ENCODE data around the gene ENAM.
"Not testable (repeated sequence)": the region's sequence is repeated elsewhere in the genome, so short reads cannot be mapped to it uniquely, and the experiment has no call there.

ENAM gene

DNA sequence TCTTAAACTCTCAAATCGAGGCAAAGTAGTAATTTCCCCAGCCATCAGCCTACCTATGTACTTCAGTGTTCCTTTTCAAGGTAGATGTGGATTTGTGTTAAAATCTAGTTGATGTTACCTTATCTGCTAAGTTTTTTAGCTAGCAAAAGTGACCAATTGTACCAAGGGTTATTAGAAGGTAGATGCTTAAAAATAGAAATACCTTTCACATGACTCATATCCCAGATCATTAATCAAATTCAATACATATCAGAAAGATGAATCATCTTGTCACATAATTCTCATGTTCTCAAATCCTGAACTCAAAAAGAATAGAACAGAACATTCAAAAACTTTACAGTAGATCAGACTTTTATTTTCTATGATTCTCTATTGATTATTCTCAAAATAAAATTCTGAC, 3.5 kb downstream of the ENAM start:
- H3K4me1 Mint-ChIP-seq, result no peaks in the 10 kb centered on the region
- TF ChIP-seq, protein P1, sequence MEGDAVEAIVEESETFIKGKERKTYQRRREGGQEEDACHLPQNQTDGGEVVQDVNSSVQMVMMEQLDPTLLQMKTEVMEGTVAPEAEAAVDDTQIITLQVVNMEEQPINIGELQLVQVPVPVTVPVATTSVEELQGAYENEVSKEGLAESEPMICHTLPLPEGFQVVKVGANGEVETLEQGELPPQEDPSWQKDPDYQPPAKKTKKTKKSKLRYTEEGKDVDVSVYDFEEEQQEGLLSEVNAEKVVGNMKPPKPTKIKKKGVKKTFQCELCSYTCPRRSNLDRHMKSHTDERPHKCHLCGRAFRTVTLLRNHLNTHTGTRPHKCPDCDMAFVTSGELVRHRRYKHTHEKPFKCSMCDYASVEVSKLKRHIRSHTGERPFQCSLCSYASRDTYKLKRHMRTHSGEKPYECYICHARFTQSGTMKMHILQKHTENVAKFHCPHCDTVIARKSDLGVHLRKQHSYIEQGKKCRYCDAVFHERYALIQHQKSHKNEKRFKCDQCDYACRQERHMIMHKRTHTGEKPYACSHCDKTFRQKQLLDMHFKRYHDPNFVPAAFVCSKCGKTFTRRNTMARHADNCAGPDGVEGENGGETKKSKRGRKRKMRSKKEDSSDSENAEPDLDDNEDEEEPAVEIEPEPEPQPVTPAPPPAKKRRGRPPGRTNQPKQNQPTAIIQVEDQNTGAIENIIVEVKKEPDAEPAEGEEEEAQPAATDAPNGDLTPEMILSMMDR (IDR thresholded peaks at IDR 0.05), result no peak
- peaks cover 2% of the 10 kb centered on the region for H3K27me3 Mint-ChIP-seq (ENCODE audit: low read depth, poor library complexity)
- H3K27ac Mint-ChIP-seq, result no peak overlapping the region
- H3K36me3 Mint-ChIP-seq (ENCODE audit: low read depth), result no peaks in the 10 kb centered on the region
- no peak overlapping the region for H3K4me3 Mint-ChIP-seq
- no peak for DNase-seq
- no peaks in the 10 kb centered on the region for H3K9me3 Mint-ChIP-seq

DNA sequence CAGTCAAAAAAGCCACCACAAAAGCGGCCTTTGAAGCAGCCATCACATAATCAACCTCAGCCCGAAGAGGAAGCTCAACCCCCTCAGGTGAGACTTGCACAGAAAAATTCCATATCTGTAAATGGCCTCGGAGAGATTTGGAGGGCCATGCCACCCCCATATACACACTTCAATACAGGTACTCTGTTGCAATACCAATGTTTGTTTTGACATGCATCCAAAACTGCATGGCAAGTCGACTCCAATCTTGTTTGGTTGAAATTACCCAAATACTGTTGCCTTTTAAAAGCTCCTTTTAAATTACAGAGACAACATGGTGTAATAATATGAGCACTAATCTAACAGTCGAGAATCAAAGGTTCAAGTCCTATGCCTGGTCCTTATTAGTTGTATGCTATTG, 5.9 kb downstream of the ENAM start:
- Mint-ChIP-seq H3K4me3 (no peak overlapping the region), H3K27ac (no peak overlapping the region), H3K9me3 (no peaks in the 10 kb centered on the region), H3K27me3 (ENCODE audit: low read depth, poor library complexity) (peaks cover 2% of the 10 kb centered on the region), H3K4me1 (no peaks in the 10 kb centered on the region), H3K36me3 (ENCODE audit: low read depth) (no peaks in the 10 kb centered on the region)
- DNase-seq, result no peak
- TF ChIP-seq, protein P1 (IDR thresholded peaks at IDR 0.05), result no peak

DNA sequence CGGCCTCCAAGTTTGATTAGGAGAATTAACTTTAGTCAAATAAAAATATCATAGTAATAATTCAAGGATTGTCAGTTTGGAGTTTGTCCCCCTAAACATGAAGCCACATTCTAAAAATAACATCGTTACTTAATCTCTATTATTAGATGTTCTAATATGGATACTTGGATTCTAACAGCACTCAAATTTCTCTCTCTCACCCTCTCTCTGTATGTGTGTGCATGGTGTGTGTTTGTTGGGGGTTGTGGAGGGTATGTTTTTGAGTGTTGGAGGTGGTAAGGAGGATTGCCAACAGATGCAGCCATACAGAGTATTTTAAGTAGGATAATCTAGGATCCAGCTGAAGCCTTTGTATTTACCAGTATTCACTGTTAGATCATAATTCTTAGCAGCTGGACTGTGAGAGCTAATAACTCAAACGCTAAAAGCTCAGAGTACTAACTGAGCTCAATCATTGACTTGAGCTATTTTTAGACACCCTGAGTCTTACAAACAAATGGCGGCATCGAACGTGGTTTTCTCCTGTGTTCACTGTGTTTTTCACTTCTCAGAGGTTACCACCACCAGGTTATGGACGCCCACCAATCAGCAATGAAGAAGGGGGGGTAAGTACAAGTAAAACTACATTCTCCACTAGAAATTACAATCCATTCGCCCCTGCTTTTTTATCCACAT, 8.8 kb downstream of the ENAM start:
- peaks cover 2% of the 10 kb centered on the region for H3K27me3 Mint-ChIP-seq (ENCODE audit: low read depth, poor library complexity)
- no peaks in the 10 kb centered on the region for H3K4me1 Mint-ChIP-seq
- H3K9me3 Mint-ChIP-seq, result no peaks in the 10 kb centered on the region
- no peak for DNase-seq
- H3K4me3 Mint-ChIP-seq, result no peak overlapping the region
- no peak overlapping the region for H3K27ac Mint-ChIP-seq
- no peaks in the 10 kb centered on the region for H3K36me3 Mint-ChIP-seq (ENCODE audit: low read depth)
- TF ChIP-seq, protein P1 (IDR thresholded peaks at IDR 0.05), result no peak

DNA sequence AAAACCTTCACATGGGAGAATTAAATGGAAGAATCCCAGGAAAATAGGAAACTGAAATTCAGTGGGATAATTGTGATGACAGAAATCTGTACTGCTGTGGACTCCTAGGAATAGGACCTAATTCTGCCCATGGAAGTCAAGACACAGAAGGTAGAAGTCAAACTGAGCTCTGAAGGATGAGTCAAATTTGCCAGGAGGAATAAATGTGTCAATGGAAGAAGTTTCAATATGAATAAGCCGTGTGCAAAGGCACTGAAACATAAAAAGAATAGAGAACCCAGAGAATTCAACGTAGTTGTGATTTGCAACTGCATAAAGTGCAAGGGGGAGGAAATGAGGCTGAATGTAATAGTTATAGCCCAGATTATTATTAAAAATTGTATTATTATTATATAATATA, 11.6 kb downstream of the ENAM start:
- no peaks in the 10 kb centered on the region for H3K9me3 Mint-ChIP-seq
- no peaks in the 10 kb centered on the region for H3K27me3 Mint-ChIP-seq (ENCODE audit: low read depth, poor library complexity)
- no peak overlapping the region for H3K27ac Mint-ChIP-seq
- no peak overlapping the region for H3K4me3 Mint-ChIP-seq
- no peak for DNase-seq
- no peaks in the 10 kb centered on the region for H3K36me3 Mint-ChIP-seq (ENCODE audit: low read depth)
- TF ChIP-seq, protein P1 (IDR thresholded peaks at IDR 0.05), result no peak
- no peaks in the 10 kb centered on the region for H3K4me1 Mint-ChIP-seq

DNA sequence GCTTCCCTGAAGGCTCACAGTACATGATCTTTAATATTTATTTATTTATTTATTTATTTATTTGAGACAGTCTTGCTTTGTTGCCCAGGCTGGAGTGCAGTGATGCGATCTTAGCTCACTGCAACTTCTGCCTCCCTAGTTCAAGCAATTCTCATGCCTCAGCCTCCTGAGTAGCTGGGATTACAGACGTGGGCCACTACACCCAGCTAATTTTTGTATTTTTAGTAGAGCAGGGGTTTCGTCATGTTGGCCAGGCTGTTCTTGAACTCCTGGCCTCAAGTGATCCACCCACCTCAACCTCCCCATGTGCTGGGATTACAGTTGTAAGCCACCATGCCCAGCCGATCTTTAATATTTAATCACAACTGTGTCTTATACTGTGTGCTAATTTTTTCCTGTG, 22.2 kb downstream of the ENAM start:
- not testable (repeated sequence) for H3K27me3 Mint-ChIP-seq (ENCODE audit: low read depth, poor library complexity); H3K9me3 Mint-ChIP-seq; DNase-seq; H3K4me3 Mint-ChIP-seq; H3K27ac Mint-ChIP-seq; H3K36me3 Mint-ChIP-seq (ENCODE audit: low read depth); H3K4me1 Mint-ChIP-seq

DNA sequence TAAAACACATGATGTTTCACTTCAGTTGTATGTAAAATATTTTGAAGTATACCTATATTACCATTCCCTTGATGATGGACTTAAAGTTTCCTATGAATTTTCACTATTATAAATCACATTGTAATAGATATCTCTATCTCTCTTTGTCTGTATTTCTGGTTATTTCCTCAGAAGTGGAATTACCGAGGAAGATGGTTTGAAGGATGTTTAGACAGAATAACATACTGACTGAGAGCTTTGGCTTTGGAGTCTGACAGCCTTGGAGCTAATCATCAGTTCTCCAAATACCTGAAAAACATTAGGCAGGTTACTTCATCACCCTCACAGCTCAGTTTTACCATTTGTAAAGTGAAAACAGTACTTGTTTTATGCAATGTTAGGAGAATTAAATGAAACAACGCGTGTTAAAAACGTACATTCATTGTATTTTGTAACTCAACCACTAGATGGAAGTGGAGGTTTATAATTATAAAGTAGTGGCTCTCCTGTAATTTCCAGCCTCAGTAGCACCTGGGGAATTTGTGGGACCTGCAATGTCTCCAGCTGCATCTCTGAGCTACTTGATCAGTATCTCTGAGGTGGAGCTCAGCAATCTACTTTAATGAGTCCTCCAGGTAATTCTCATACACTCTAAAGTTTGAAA, 23.4 kb downstream of the ENAM start:
- no peaks in the 10 kb centered on the region for H3K4me1 Mint-ChIP-seq
- no peak for DNase-seq
- H3K36me3 Mint-ChIP-seq (ENCODE audit: low read depth), result no peaks in the 10 kb centered on the region
- no peak overlapping the region for H3K4me3 Mint-ChIP-seq
- peaks cover 6% of the 10 kb centered on the region for H3K27me3 Mint-ChIP-seq (ENCODE audit: low read depth, poor library complexity)
- no peak overlapping the region for H3K27ac Mint-ChIP-seq
- H3K9me3 Mint-ChIP-seq, result no peaks in the 10 kb centered on the region
- TF ChIP-seq, protein P1 (IDR thresholded peaks at IDR 0.05), result peak; percentile 46

Measured in nephron progenitor cell (in vitro differentiated cells).